HTR-8/SVneo (cell line): ENCODE data around the gene THUMPD1.
"Not testable (repeated sequence)": the region's sequence is repeated elsewhere in the genome, so short reads cannot be mapped to it uniquely, and the experiment has no call there.

Experiments used
- DNase-seq: peaks from one replicate; pipeline ENCODE4 v3.0.0; 2011; ENCODE audit warnings: low spot score, mixed read lengths; ENCODE audit not compliant: insufficient read length
- FAIRE-seq: peaks from 2 replicates; lab custom pipeline; 2011; peaks lifted over from hg19 to GRCh38; lab: Jason Lieb, UNC

The THUMPD1 gene

GRCh38 chr16:20704281-20704680 lies 37.3 kb downstream of the THUMPD1 start:
- FAIRE-seq, result no peak
- no peak for DNase-seq

GRCh38 chr16:20701692-20702091 lies 39.9 kb downstream of the THUMPD1 start:
- DNase-seq, result not testable (repeated sequence)

GRCh38 chr16:20696618-20697017 lies 45.0 kb downstream of the THUMPD1 start:
- no peak for DNase-seq
- FAIRE-seq, result no peak

More at GRCh38 chr16:20701692-20702091, 39.9 kb downstream of the THUMPD1 start:
- not testable (repeated sequence) for FAIRE-seq

DNA sequence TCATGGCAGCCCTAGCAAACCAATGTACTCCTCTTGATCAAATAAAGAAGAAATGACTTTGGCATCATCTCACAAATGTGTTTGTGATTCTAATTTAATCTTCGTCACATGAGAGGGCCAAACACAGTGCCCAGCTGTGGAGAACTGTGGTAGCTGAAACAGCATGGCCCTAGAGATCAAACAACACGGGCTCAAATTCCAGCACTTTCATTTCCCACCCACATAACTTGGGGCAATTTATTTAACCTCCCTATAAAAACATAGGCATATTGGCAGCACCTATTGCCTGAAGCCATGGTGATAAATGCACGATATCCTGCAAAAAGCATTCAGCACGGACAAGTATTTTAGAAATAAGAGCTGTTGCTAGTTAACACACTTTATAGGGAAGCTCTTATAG lies 46.6 kb downstream of the THUMPD1 start:
- no peak for FAIRE-seq
- DNase-seq, result no peak

DNA sequence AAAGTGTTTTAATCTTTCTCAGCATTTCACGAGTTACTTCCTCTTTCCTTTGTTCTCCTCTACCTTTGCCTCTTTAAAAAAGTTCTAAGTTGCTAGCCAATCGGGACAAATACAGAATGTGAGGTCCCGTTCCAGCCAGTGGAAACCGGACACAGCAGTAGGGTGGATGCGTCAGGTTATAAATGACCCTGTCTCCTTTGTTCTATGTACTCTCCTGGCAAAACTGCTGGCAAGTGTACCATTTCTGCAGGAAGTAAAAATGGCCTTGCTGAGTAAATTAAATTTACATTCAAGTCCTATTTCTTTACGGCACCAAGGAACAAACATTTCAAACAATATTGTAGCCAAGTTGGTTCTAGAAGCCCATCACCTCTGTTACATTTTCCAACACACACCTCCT lies 47.5 kb downstream of the THUMPD1 start:
- not testable (repeated sequence) for DNase-seq, FAIRE-seq

GRCh38 chr16:20689668-20690067 lies 52.0 kb downstream of the THUMPD1 start:
- FAIRE-seq, result no peak

DNA sequence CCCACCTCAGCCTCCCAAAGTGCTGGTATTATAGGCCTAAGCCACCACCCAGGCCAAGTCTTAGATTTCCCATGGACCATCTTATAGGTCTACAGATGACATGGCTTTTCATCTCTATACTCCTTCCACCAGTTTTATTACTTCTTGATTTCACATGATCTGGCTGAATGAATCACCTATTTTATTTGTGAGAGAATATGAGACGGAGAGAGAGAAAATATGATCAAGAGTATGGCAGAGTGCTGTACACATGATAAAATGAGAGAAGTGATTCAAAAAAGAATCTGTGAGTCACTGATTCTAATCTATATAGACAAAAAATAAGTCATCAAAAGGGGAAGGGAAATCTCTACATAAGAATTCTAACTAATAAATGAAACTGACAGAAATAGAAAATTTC lies 57.8 kb downstream of the THUMPD1 start:
- no peak for FAIRE-seq
- DNase-seq, result no peak

More at GRCh38 chr16:20689668-20690067, 52.0 kb downstream of the THUMPD1 start:
- no peak for DNase-seq
